ENCODE data around the gene ALMS1. TPM values are rescaled to one million over a fixed set of nuclear protein-coding genes. Genes with fewer than 3 reads are reported as not detected.
"Not testable (repeated sequence)": the region's sequence is repeated elsewhere in the genome, so short reads cannot be mapped to it uniquely, and the experiment has no call there.

Gene ALMS1
- total and polyA plus RNA-seq, 2 experiments from 2014 or later, result 6.8 to 30.1 TPM

- no peaks in the 10 kb centered on the region for H3K27me3 ChIP-seq
- no peaks in the 10 kb centered on the region for H3K9me3 ChIP-seq (ENCODE audit: low read depth)
- no peaks in the 10 kb centered on the region for H3K36me3 ChIP-seq
- no peak overlapping the region for H3K27ac ChIP-seq
- no peak for TF ChIP-seq CTCF (IDR thresholded peaks at IDR 0.05; ENCODE audit: low read depth, low read length)
- no peaks in the 10 kb centered on the region for H3K4me1 ChIP-seq (ENCODE audit: low read depth)
- DNase-seq (ENCODE audit: low read depth in 1 of 2, low spot score in 1 of 2), result no peak
- no peak overlapping the region for H3K4me3 ChIP-seq
Observed at GRCh38 chr2:73593680-73594079, 208.0 kb downstream of the ALMS1 start.

- Histone ChIP-seq H3K4me1 (ENCODE audit: low read depth) (no peaks in the 10 kb centered on the region), H3K27me3 (no peaks in the 10 kb centered on the region), H3K27ac (no peak overlapping the region), H3K36me3 (no peaks in the 10 kb centered on the region), H3K4me3 (no peak overlapping the region), H3K9me3 (ENCODE audit: low read depth) (no peaks in the 10 kb centered on the region)
- DNase-seq (ENCODE audit: low read depth in 1 of 2, low spot score in 1 of 2), result no peak
- TF ChIP-seq CTCF (IDR thresholded peaks at IDR 0.05; ENCODE audit: low read depth, low read length), result no peak
Observed at GRCh38 chr2:73594251-73594650, 208.6 kb downstream of the ALMS1 start.

- TF ChIP-seq CTCF (IDR thresholded peaks at IDR 0.05; ENCODE audit: low read depth, low read length), result no peak
- H3K4me1 ChIP-seq (ENCODE audit: low read depth), result no peaks in the 10 kb centered on the region
- H3K36me3 ChIP-seq, result no peaks in the 10 kb centered on the region
- H3K27me3 ChIP-seq, result no peaks in the 10 kb centered on the region
- no peak overlapping the region for H3K27ac ChIP-seq
- H3K4me3 ChIP-seq, result no peak overlapping the region
- DNase-seq (ENCODE audit: low read depth in 1 of 2, low spot score in 1 of 2), result no peak
- no peaks in the 10 kb centered on the region for H3K9me3 ChIP-seq (ENCODE audit: low read depth)
Observed at GRCh38 chr2:73601780-73602179, 216.1 kb downstream of the ALMS1 start.

GRCh38 chr2:73603099-73603588, 217.5 kb downstream of the ALMS1 start:
- H3K27ac ChIP-seq; H3K9me3 ChIP-seq (ENCODE audit: low read depth); H3K36me3 ChIP-seq; H3K27me3 ChIP-seq; H3K4me3 ChIP-seq; H3K4me1 ChIP-seq (ENCODE audit: low read depth): not testable (repeated sequence)
- peak in 1 of 2 donors; percentile 60 for DNase-seq (ENCODE audit: low read depth in 1 of 2, low spot score in 1 of 2)

GRCh38 chr2:73604589-73604988, 219.0 kb downstream of the ALMS1 start:
- not testable (repeated sequence) for H3K27ac ChIP-seq; DNase-seq (ENCODE audit: low read depth in 1 of 2, low spot score in 1 of 2); H3K27me3 ChIP-seq; H3K4me3 ChIP-seq; H3K4me1 ChIP-seq (ENCODE audit: low read depth); H3K9me3 ChIP-seq (ENCODE audit: low read depth); H3K36me3 ChIP-seq

- Histone ChIP-seq H3K27ac (no peak overlapping the region), H3K36me3 (no peaks in the 10 kb centered on the region), H3K27me3 (no peaks in the 10 kb centered on the region), H3K4me1 (ENCODE audit: low read depth) (no peaks in the 10 kb centered on the region), H3K9me3 (ENCODE audit: low read depth) (no peaks in the 10 kb centered on the region), H3K4me3 (no peak overlapping the region)
- DNase-seq (ENCODE audit: low read depth in 1 of 2, low spot score in 1 of 2), result peak in 1 of 2 donors; percentile 16
- TF ChIP-seq CTCF (IDR thresholded peaks at IDR 0.05; ENCODE audit: low read depth, low read length), result no peak
Observed at GRCh38 chr2:73610111-73610510, 224.5 kb downstream of the ALMS1 start.

GRCh38 chr2:73611193-73611592, 225.6 kb downstream of the ALMS1 start:
- DNase-seq (ENCODE audit: low read depth in 1 of 2, low spot score in 1 of 2), result no peak
- no peaks in the 10 kb centered on the region for H3K36me3 ChIP-seq
- H3K27ac ChIP-seq, result no peak overlapping the region
- no peaks in the 10 kb centered on the region for H3K27me3 ChIP-seq
- no peaks in the 10 kb centered on the region for H3K9me3 ChIP-seq (ENCODE audit: low read depth)
- TF ChIP-seq CTCF (IDR thresholded peaks at IDR 0.05; ENCODE audit: low read depth, low read length), result no peak
- H3K4me1 ChIP-seq (ENCODE audit: low read depth), result no peaks in the 10 kb centered on the region
- H3K4me3 ChIP-seq, result no peak overlapping the region

Measured in cardiac muscle cell (in vitro differentiated cells and primary cell).